ENCODE measurements around the gene ARHGAP22.

ARHGAP22 gene

GRCh38 chr10:48511875-48512231 lies 93.0 kb downstream of the ARHGAP22 start:
- TF ChIP-seq SIN3A (IDR thresholded peaks at IDR 0.05; ENCODE audit: borderline replicate concordance, insufficient read depth, low read length) (no peak), TAF1 (IDR thresholded peaks at IDR 0.05; ENCODE audit: borderline replicate concordance, insufficient read depth, low read length) (no peak), REST (IDR thresholded peaks at IDR 0.05; ENCODE audit: insufficient read depth in 1 of 2, low read depth in 2 of 2, low read length in 2 of 2) (no peak), FOXP2 (optimal IDR thresholded peaks at IDR 0.05; ENCODE audit: borderline replicate concordance, extremely low read depth, extremely low read length, insufficient read depth) (no peak), POLR2AphosphoS5 (IDR thresholded peaks at IDR 0.05; ENCODE audit: low read depth, low read length) (no peak)

- TF ChIP-seq FOXP2 (optimal IDR thresholded peaks at IDR 0.05; ENCODE audit: borderline replicate concordance, extremely low read depth, extremely low read length, insufficient read depth) (no peak), POLR2AphosphoS5 (IDR thresholded peaks at IDR 0.05; ENCODE audit: low read depth, low read length) (no peak), REST (IDR thresholded peaks at IDR 0.05; ENCODE audit: insufficient read depth in 1 of 2, low read depth in 2 of 2, low read length in 2 of 2) (no peak), TAF1 (IDR thresholded peaks at IDR 0.05; ENCODE audit: borderline replicate concordance, insufficient read depth, low read length) (no peak), SIN3A (IDR thresholded peaks at IDR 0.05; ENCODE audit: borderline replicate concordance, insufficient read depth, low read length) (no peak)
Observed at GRCh38 chr10:48511066-48511874, 93.6 kb downstream of the ARHGAP22 start.

- TF ChIP-seq REST (IDR thresholded peaks at IDR 0.05; ENCODE audit: insufficient read depth in 1 of 2, low read depth in 2 of 2, low read length in 2 of 2) (no peak), FOXP2 (optimal IDR thresholded peaks at IDR 0.05; ENCODE audit: borderline replicate concordance, extremely low read depth, extremely low read length, insufficient read depth) (no peak), POLR2AphosphoS5 (IDR thresholded peaks at IDR 0.05; ENCODE audit: low read depth, low read length) (no peak), SIN3A (IDR thresholded peaks at IDR 0.05; ENCODE audit: borderline replicate concordance, insufficient read depth, low read length) (no peak), TAF1 (IDR thresholded peaks at IDR 0.05; ENCODE audit: borderline replicate concordance, insufficient read depth, low read length) (no peak)
Observed at GRCh38 chr10:48509974-48510692, 94.7 kb downstream of the ARHGAP22 start.

- no peak for TF ChIP-seq TAF1 (IDR thresholded peaks at IDR 0.05; ENCODE audit: borderline replicate concordance, insufficient read depth, low read length)
- no peak for TF ChIP-seq REST (IDR thresholded peaks at IDR 0.05; ENCODE audit: insufficient read depth in 1 of 2, low read depth in 2 of 2, low read length in 2 of 2)
- no peak for TF ChIP-seq POLR2AphosphoS5 (IDR thresholded peaks at IDR 0.05; ENCODE audit: low read depth, low read length)
- TF ChIP-seq SIN3A (IDR thresholded peaks at IDR 0.05; ENCODE audit: borderline replicate concordance, insufficient read depth, low read length): no peak
- no peak for TF ChIP-seq FOXP2 (optimal IDR thresholded peaks at IDR 0.05; ENCODE audit: borderline replicate concordance, extremely low read depth, extremely low read length, insufficient read depth)
Observed at GRCh38 chr10:48508791-48509772, 95.8 kb downstream of the ARHGAP22 start.

Measured in PFSK-1 (cell line).